Duodenal mucosa (tissue), 2 donors: Measurements from ENCODE around the gene FBXO31.
"Not testable (repeated sequence)": the region's sequence is repeated elsewhere in the genome, so short reads cannot be mapped to it uniquely, and the experiment has no call there.

Experiments
- H3K27ac ChIP-seq: one replicate; pipeline ENCODE4 v1.7.0; 2013; ENCODE audit warnings: low read depth, low read length
- H3K27me3 ChIP-seq, 2 donors: one replicate each; pipeline ENCODE4 v1.7.0; 2013; ENCODE audit warnings: low read length in 2 of 2, control low read depth in 1 of 2; ENCODE audit not compliant: insufficient read depth in 2 of 2, control insufficient read depth in 1 of 2
- H3K36me3 ChIP-seq, 2 donors: one replicate each; pipeline ENCODE4 v1.7.0; 2013; ENCODE audit warnings: low read length in 2 of 2, control low read depth in 1 of 2; ENCODE audit not compliant: insufficient read depth in 2 of 2, control insufficient read depth in 1 of 2
- H3K4me1 ChIP-seq, 2 donors: one replicate each; pipeline ENCODE4 v1.7.0; 2013; ENCODE audit warnings: low read length in 2 of 2, control low read depth in 1 of 2; ENCODE audit not compliant: insufficient read depth in 2 of 2, control insufficient read depth in 1 of 2
- H3K4me3 ChIP-seq, 2 donors: one replicate each; pipeline ENCODE4 v1.7.0; 2013; ENCODE audit warnings: low read length in 2 of 2, low read depth in 1 of 2
- H3K9ac ChIP-seq, 2 donors: one replicate each; pipeline ENCODE4 v1.7.0; 2013; ENCODE audit warnings: low read length in 2 of 2, low read depth in 1 of 2
- H3K9me3 ChIP-seq, 2 donors: one replicate each; pipeline ENCODE4 v1.7.0; 2013; ENCODE audit warnings: low read length in 2 of 2, control low read depth in 1 of 2; ENCODE audit not compliant: control insufficient read depth in 1 of 2

Gene FBXO31

DNA sequence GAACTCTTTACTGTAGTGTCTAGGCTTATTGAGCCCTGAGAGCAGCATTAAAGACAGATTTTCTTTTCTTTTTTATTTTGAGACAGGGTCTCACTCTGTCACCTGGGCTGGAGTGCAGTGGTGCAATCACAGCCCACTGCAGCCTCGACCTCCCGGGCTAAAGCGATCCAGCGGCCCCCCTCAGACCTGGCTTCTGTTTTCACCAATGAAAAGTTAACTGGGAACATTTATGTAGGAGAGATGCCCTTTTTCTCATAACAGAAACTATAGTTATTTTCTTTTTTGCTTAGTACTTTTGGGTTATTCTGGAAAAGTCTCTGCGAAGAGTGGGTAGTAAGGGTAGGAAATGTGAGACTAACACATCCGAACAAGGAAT is 10.1 kb upstream of the FBXO31 start:
- Histone ChIP-seq H3K27me3 (no peaks in the 10 kb centered on the region), H3K4me1 (peaks cover 15 to 20% of the 10 kb centered on the region in 2 donors), H3K9ac (peak overlapping the region; percentile 65 to 85), H3K4me3 (peak overlapping the region; percentile 64 to 75), H3K27ac (no peak overlapping the region), H3K36me3 (peaks cover 3% of the 10 kb centered on the region in 2 donors), H3K9me3 (no peaks in the 10 kb centered on the region)

DNA sequence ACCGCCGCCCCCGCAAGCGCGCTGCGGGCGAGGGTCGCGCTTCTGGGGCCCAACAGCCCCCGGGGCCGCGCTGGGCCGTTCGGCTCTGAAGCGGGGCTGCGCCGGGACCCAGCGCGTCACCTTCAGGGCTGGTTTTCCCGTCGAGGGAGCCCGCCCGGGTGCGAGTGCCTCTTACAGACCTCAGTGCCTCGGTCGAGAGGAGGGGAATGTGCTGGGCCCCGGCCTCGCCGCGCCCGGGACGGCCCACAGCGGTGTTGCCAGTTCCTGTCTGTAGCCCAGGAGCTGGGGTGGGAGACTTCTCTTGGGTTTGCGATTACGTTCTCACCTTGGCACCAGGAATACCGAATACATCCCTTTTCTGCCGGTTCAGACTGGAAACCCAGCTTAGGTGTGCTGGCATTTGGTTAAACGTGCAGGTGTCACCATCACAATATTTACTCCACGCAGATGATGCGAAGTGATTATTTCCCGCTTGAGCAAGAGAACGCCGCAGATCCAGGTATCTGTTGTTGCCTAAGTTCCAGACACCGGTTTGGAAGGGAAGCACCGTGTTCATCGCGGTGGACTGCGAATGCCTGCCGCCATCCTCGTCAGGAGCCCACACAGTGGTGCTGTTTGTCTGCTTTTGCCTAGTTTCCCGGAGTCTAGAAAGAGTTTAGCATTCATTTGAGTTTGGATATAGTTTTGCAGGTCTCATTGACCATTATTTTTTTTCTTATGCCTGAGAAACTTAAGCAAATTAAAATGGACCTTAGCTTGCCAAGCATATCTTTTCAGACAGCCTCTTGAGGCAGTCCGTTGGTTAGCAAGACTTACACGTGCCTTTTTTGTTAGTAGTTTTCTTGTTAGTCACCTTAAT is 9.5 kb upstream of the FBXO31 start:
- Histone ChIP-seq H3K27ac (peak overlapping the region; percentile 81), H3K4me1 (peaks cover 16 to 22% of the 10 kb centered on the region in 2 donors), H3K9me3 (no peaks in the 10 kb centered on the region), H3K27me3 (no peaks in the 10 kb centered on the region), H3K4me3 (peak overlapping the region; percentile 64 to 75), H3K36me3 (no peaks in the 10 kb centered on the region), H3K9ac (peak overlapping the region; percentile 65 to 85)

DNA sequence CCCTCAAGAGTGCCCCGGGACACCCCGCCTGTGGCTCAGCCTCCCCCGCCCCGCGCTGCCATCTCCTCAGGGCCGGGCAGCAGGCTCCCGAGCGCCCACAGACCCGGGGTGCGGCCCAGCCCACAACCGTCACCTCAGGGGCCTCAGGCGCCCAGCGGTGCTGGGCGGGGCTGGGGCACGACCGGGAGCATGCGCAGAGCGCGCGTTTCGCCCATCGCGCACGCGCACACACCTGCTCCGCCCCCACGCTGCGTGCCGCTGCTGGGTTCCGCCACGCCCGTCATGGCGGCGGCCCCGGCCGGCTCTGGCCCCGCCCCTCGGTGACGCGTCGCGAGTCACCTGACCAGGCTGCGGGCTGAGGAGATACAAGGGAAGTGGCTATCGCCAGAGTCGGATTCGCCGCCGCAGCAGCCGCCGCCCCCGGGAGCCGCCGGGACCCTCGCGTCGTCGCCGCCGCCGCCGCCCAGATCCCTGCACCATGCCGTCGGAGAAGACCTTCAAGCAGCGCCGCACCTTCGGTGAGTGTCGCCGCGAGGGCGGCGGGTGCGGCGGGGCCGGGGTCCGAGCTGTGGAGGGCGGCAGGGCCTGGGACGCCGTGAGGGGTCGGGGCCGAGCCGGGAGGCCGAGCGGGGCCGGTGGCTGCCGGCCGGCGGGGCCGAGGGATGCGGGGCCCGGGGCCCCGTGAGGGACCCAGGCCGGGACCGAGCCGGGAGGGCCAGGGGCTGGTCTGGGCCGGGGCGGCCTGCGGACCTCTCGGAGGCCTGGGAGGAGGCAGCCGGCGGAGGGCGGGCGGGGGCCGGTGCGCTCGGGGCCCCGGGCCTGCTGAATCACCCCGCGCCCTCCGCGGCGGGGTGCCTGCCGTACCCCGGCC is 8.6 kb upstream of the FBXO31 start, which contains the start of gene MAP1LC3B:
Gene MAP1LC3B (plus strand): TSS at position 387 of the 871 bp plus-strand sequence. CDS start 92 bp downstream, at position 479.
- H3K4me1 ChIP-seq, result peaks cover 25 to 31% of the 10 kb centered on the region in 2 donors
- peak within 1 kb of the TSS; percentile 67 to 75 for H3K4me3 ChIP-seq
- H3K9ac ChIP-seq, result peak within 1 kb of the TSS; percentile 86
- peak within 1 kb of the TSS; percentile 97 for H3K27ac ChIP-seq
- no peaks in the 10 kb centered on the region for H3K9me3 ChIP-seq
- H3K27me3 ChIP-seq, result no peaks in the 10 kb centered on the region
- no peaks in the 10 kb centered on the region for H3K36me3 ChIP-seq

DNA sequence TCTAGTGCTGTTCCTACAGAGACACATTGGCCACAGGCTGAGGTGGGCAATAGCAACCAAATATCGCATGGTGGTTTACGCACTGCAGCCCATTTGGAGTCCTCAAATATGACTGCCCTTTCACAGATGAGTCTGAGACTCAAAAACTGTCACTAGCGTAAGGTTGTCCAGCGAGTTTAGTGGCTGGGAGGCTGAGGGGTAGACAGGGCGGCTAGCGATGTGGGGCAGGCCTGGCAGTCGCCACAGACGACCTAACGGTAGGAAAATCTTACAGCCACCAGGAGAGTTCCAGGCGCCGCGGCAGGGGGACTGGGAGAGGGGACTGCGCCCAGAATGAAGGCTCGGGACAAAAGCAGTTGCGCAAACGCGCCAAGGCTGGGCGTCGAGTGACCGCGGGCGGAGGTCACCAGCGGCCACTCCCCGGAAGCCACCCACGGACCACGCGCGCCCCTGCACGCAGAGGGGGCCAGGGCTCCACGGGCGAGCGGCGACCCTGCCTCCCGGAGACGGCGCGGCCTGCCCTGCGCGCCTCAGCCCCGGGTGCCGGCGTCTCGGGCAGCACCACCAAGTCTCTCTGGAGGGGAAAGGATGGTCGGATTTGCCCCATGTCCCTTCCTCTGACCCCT is 7.9 kb upstream of the FBXO31 start:
- Histone ChIP-seq H3K9me3 (no peaks in the 10 kb centered on the region), H3K4me1 (peaks cover 29 to 36% of the 10 kb centered on the region in 2 donors), H3K27me3 (no peaks in the 10 kb centered on the region), H3K36me3 (no peaks in the 10 kb centered on the region), H3K27ac (peak overlapping the region; percentile 97), H3K4me3 (peak overlapping the region; percentile 67 to 70), H3K9ac (peak overlapping the region; percentile 86)

DNA sequence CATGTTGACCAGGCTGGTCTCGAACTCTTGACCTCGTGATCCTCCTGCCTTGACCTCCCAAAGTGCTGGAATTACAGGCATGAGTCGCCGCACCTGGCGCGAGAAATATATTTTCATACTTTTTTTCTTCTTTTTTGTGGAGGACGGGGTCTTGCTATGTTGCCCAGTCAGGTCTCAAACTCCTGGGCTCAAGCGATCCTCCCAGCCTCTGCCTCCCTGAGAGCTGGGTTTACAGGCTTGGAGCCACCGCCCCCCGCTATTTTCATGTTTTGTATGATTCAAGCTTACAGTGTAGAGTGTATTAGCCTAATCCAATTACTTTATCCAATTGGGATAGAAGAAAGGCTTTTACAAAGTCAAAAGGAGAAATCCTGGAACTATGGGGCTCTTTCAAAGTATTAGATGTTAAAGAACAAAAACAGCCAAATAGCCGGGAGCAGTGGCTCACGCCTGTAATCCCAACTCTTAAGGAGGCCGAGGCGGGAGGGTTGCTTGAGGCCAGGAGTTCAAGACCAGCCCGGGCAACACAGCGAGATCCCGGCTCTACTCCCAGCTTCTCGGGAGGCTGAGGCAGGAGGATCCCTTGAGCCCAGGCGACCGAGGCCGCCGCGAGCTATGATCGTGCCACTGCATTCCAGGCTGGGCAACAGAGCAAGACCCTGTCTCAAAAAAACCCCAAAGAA is 7.2 kb upstream of the FBXO31 start:
- Histone ChIP-seq H3K9ac (peak overlapping the region in 1 of 2 donors; percentile 86), H3K36me3 (no peaks in the 10 kb centered on the region), H3K27ac (peak overlapping the region; percentile 97), H3K4me1 (peaks cover 29 to 36% of the 10 kb centered on the region in 2 donors), H3K4me3 (peak overlapping the region; percentile 67 to 70), H3K27me3 (no peaks in the 10 kb centered on the region), H3K9me3 (no peaks in the 10 kb centered on the region)

DNA sequence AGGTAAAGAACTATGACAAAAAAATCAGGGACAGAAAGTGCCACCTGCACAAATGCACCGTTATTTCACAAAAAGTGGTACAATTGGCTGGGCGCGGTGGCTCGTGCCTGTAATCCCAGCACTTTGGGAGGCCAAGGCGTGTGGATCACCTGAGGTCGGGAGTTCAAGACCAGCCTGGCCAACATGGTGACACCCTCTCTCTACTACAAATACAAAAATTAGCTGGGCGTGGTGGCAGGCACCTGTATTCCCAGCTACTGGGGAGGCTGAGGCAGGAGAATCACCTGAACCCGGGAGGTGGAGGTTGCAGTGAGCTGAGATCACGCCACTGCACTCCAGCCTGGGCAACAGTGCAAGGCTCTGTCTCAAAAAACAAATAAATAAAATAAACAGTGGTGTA is 6.3 kb upstream of the FBXO31 start:
- not testable (repeated sequence) for H3K4me3 ChIP-seq, H3K27me3 ChIP-seq, H3K9me3 ChIP-seq, H3K36me3 ChIP-seq, H3K9ac ChIP-seq, H3K27ac ChIP-seq
- H3K4me1 ChIP-seq, result peaks cover 29 to 37% of the 10 kb centered on the region in 2 donors

DNA sequence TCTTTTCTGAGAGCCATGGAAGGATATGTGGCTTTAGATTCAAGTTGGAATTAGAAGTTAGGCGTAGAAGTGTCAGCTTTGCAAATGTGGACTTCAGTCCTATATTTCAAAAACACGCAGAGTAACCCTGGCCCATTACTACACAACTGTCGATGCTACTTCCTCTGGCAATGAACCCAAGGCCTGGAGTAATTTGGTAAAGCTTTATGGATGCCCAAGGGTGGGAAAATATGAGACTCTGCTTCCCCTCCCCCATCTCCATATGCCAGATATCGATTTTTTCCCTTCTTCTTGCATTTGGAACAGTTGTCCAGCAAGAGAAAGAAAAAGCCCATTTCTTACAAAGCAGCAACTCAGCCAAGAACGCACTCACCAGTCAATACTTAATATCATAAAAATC is 5.7 kb upstream of the FBXO31 start:
- peaks cover 27 to 41% of the 10 kb centered on the region in 2 donors for H3K4me1 ChIP-seq
- H3K9ac ChIP-seq, result peak overlapping the region in 1 of 2 donors; percentile 16
- H3K4me3 ChIP-seq, result no peak overlapping the region
- no peaks in the 10 kb centered on the region for H3K27me3 ChIP-seq
- H3K27ac ChIP-seq, result peak overlapping the region; percentile 28
- H3K9me3 ChIP-seq, result no peaks in the 10 kb centered on the region
- H3K36me3 ChIP-seq, result no peaks in the 10 kb centered on the region

DNA sequence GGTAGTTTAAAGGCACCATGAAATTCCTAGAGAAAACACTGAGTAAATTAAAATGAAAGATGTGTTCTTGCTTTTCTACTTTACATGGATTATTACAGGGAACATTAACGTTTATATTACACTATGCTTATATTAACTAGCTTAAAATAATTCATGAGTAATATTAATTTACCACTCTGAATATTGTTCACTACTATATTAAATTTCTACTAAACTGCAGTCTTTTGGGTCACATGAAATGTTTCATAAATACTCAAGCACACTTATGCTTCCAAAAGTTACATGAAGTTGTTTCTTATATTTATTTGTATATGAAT is 5.2 kb upstream of the FBXO31 start:
- Histone ChIP-seq H3K27ac (peak overlapping the region; percentile 87), H3K27me3 (no peaks in the 10 kb centered on the region), H3K9ac (peak overlapping the region; percentile 16 to 41), H3K4me3 (peak overlapping the region in 1 of 2 donors; percentile 2), H3K36me3 (no peaks in the 10 kb centered on the region), H3K4me1 (peaks cover 22 to 37% of the 10 kb centered on the region in 2 donors), H3K9me3 (no peaks in the 10 kb centered on the region)

DNA sequence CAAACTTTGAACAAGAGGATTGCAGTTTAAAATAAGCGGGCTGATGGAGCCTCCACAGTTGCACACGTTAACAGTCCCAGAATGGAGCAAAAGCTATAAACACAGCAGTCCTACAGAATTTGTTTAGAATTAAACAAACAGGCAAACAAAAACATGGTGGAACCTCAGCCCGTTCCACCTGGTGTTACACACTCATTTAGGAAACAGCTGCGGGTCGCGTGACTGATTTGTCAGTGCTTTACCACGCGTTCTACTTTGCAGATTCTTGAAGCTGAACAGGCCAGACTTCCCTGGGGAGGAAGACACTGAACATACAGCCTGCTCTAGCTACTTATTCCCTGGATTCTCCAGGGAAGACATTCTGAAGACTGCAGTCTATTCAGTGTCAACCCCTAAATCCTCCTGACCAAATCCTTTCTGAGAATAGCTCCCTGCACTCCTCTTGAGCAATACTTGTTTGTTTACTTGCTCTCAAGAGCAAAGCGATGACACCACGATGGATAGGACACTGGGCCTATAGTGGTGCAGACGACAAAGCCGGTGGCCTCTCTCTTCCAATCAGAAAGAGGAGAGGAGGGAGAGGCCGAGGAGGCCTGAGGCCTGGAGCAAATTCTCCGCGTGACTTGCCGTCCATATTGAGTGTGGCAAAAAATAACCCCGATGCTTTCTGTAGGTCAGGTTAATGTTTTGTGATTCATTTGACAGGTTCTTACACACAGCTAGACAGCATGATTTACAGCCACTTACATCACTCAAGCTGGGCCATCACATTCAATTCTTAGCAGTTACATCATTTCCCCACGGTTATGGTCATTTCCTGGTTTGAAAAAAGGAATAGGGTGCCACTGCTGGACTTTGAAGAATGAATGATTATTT is 4.6 kb upstream of the FBXO31 start:
- Histone ChIP-seq H3K27me3 (no peaks in the 10 kb centered on the region), H3K27ac (peak overlapping the region; percentile 87), H3K9ac (peak overlapping the region; percentile 67 to 79), H3K4me1 (peaks cover 19 to 31% of the 10 kb centered on the region in 2 donors), H3K36me3 (no peaks in the 10 kb centered on the region), H3K4me3 (peak overlapping the region; percentile 37 to 42), H3K9me3 (no peaks in the 10 kb centered on the region)
